ENCODE results near the gene NCR3LG1. TPM values are rescaled to one million over a fixed set of nuclear protein-coding genes. Genes with fewer than 3 reads are reported as not detected.
A peak's percentile ranks its signal among the peaks of the same experiment; 100 is the strongest.

Gene NCR3LG1
- total and polyA plus RNA-seq, 4 experiments from 2014 or later = 0.30 to 3.4 (median 3.1) TPM; not detected in 1

GRCh38 chr11:17382046-17382728 lies 30.6 kb downstream of the NCR3LG1 start:
- ChIA-PET POLR2A (ENCODE audit: partially characterized antibody) (no interaction called here), CTCF (ENCODE audit: partially characterized antibody) (interaction anchor here (0.6 to 5.3 kb wide), 8 partner anchors 15 to 1744 kb away, joined by 3 to 98 read pairs (median 18); no protein-coding TSS in a partner anchor)
- Mint-ChIP-seq H3K4me3 (no peak overlapping the region), H3K27me3 (no peaks in the 10 kb centered on the region), H3K27ac (no peak overlapping the region), H3K4me1 (no peaks in the 10 kb centered on the region), H3K9me3 (no peaks in the 10 kb centered on the region), H3K36me3 (peaks cover 0 to 5% of the 10 kb centered on the region in 2 donors)
- no peaks in the 10 kb centered on the region for H3K9me3 ChIP-seq (ENCODE audit: control insufficient read depth in 1 of 2, low read length in 2 of 2)
- intact Hi-C loops (cut with micrococcal nuclease) = loop anchor here (10.0 kb wide), 1 partner anchor 593 kb away; no protein-coding TSS in a partner anchor
- no peaks in the 10 kb centered on the region for H3K4me1 ChIP-seq (ENCODE audit: insufficient read depth, low read length)
- H3K27ac ChIP-seq (ENCODE audit: low read depth, low read length) = no peak overlapping the region
- H3K4me3 ChIP-seq (ENCODE audit: low read length in 2 of 2) = no peak overlapping the region
- no peaks in the 10 kb centered on the region for H3K27me3 ChIP-seq (ENCODE audit: insufficient read depth, low read length)
- DNase-seq = no peak
- H3K36me3 ChIP-seq (ENCODE audit: insufficient read depth, low read length) = no peaks in the 10 kb centered on the region

GRCh38 chr11:17383461-17383860 lies 31.9 kb downstream of the NCR3LG1 start:
- CTCF ChIA-PET (ENCODE audit: partially characterized antibody) = interaction anchor here (0.7 to 5.3 kb wide), 32 partner anchors 8 to 215 kb away, joined by 3 to 98 read pairs (median 4); no protein-coding TSS in a partner anchor
- Histone ChIP-seq H3K36me3 (ENCODE audit: insufficient read depth, low read length) (no peaks in the 10 kb centered on the region), H3K27me3 (ENCODE audit: insufficient read depth, low read length) (no peaks in the 10 kb centered on the region), H3K9me3 (ENCODE audit: control insufficient read depth in 1 of 2, low read length in 2 of 2) (no peaks in the 10 kb centered on the region), H3K4me3 (ENCODE audit: low read length in 2 of 2) (no peak overlapping the region), H3K27ac (ENCODE audit: low read depth, low read length) (no peak overlapping the region), H3K4me1 (ENCODE audit: insufficient read depth, low read length) (no peaks in the 10 kb centered on the region)
- H3K4me1 Mint-ChIP-seq = no peaks in the 10 kb centered on the region
- H3K27ac Mint-ChIP-seq = no peak overlapping the region
- H3K36me3 Mint-ChIP-seq = peaks cover 0 to 3% of the 10 kb centered on the region in 2 donors
- no peaks in the 10 kb centered on the region for H3K27me3 Mint-ChIP-seq
- intact Hi-C loops (cut with micrococcal nuclease) = loop anchor here (10.0 kb wide), 1 partner anchor 591 kb away; no protein-coding TSS in a partner anchor
- peak in 1 of 5 donors; percentile 11 for DNase-seq
- H3K9me3 Mint-ChIP-seq = no peaks in the 10 kb centered on the region
- POLR2A ChIA-PET (ENCODE audit: partially characterized antibody) = no interaction called here
- no peak overlapping the region for H3K4me3 Mint-ChIP-seq

DNA sequence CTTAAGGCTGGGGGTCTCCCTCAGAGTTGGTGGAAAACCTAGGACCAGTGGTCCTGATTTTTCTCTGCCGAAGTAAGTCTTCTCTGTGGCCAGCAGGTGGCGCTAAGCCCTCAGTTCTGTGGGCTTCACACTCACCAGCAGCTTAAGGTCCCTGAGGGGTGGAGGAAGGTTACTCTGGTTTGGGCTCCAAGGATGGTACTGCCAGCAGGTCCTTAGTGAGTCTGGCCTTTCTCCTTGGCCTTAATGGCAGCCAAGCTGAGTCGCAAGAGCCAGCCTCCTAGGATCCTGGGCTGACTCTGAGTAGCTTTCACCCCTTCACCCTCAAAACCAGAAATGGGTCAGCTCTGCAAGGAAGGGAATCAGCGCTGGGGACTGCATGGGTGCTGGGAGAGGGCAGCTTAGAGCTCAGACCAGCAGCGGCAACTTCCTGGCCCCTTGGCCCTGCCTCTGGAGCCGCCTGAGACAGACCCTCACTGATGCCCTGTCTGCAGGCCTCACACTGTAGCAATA lies 32.5 kb downstream of the NCR3LG1 start:
- H3K27me3 ChIP-seq (ENCODE audit: insufficient read depth, low read length) = no peaks in the 10 kb centered on the region
- Mint-ChIP-seq H3K27ac (peak overlapping the region in 1 of 7 donors; percentile 78), H3K36me3 (no peaks in the 10 kb centered on the region), H3K4me1 (no peaks in the 10 kb centered on the region), H3K4me3 (no peak overlapping the region), H3K9me3 (no peaks in the 10 kb centered on the region), H3K27me3 (no peaks in the 10 kb centered on the region)
- H3K9me3 ChIP-seq (ENCODE audit: control insufficient read depth in 1 of 2, low read length in 2 of 2) = no peaks in the 10 kb centered on the region
- H3K27ac ChIP-seq (ENCODE audit: low read depth, low read length) = no peak overlapping the region
- intact Hi-C loops (cut with micrococcal nuclease) = loop anchor here (1.0 to 10.0 kb wide), 4 partner anchors 120 to 591 kb away; no protein-coding TSS in a partner anchor
- H3K4me3 ChIP-seq (ENCODE audit: low read length in 2 of 2) = no peak overlapping the region
- CTCF ChIA-PET (ENCODE audit: partially characterized antibody) = interaction anchor here (0.6 to 5.3 kb wide), 40 partner anchors 8 to 1252 kb away, joined by 3 to 98 read pairs (median 4); no protein-coding TSS in a partner anchor
- peak; percentile 67 to 70 (median 70) for DNase-seq
- H3K36me3 ChIP-seq (ENCODE audit: insufficient read depth, low read length) = no peaks in the 10 kb centered on the region
- POLR2A ChIA-PET (ENCODE audit: partially characterized antibody) = interaction anchor here (0.9 to 1.1 kb wide), 2 partner anchors 29 to 108 kb away, joined by 3 read pairs; partner anchors contain the start of gene NUCB2
- H3K4me1 ChIP-seq (ENCODE audit: insufficient read depth, low read length) = no peaks in the 10 kb centered on the region

GRCh38 chr11:17385492-17385891 lies 33.9 kb downstream of the NCR3LG1 start:
- H3K36me3 ChIP-seq (ENCODE audit: insufficient read depth, low read length) = no peaks in the 10 kb centered on the region
- Mint-ChIP-seq H3K9me3 (no peaks in the 10 kb centered on the region), H3K27me3 (no peaks in the 10 kb centered on the region), H3K36me3 (no peaks in the 10 kb centered on the region), H3K27ac (peak overlapping the region in 2 of 7 donors; percentile 13 to 40), H3K4me1 (peaks cover 0 to 7% (median 3%) of the 10 kb centered on the region in 4 donors), H3K4me3 (no peak overlapping the region)
- ChIA-PET POLR2A (ENCODE audit: partially characterized antibody) (no interaction called here), CTCF (ENCODE audit: partially characterized antibody) (interaction anchor here (1.0 to 5.3 kb wide), 9 partner anchors 11 to 565 kb away, joined by 3 to 98 read pairs (median 13); no protein-coding TSS in a partner anchor)
- intact Hi-C loops (cut with micrococcal nuclease) = loop anchor here (10.0 kb wide), 1 partner anchor 589 kb away; no protein-coding TSS in a partner anchor
- peaks cover 5% of the 10 kb centered on the region for H3K4me1 ChIP-seq (ENCODE audit: insufficient read depth, low read length)
- H3K4me3 ChIP-seq (ENCODE audit: low read length in 2 of 2) = no peak overlapping the region
- no peak overlapping the region for H3K27ac ChIP-seq (ENCODE audit: low read depth, low read length)
- H3K9me3 ChIP-seq (ENCODE audit: control insufficient read depth in 1 of 2, low read length in 2 of 2) = no peaks in the 10 kb centered on the region
- DNase-seq = no peak
- no peaks in the 10 kb centered on the region for H3K27me3 ChIP-seq (ENCODE audit: insufficient read depth, low read length)

GRCh38 chr11:17385926-17386325 lies 34.3 kb downstream of the NCR3LG1 start:
- Histone ChIP-seq H3K4me3 (ENCODE audit: low read length in 2 of 2) (no peak overlapping the region), H3K4me1 (ENCODE audit: insufficient read depth, low read length) (peaks cover 5% of the 10 kb centered on the region), H3K27ac (ENCODE audit: low read depth, low read length) (no peak overlapping the region), H3K9me3 (ENCODE audit: control insufficient read depth in 1 of 2, low read length in 2 of 2) (no peaks in the 10 kb centered on the region), H3K27me3 (ENCODE audit: insufficient read depth, low read length) (no peaks in the 10 kb centered on the region), H3K36me3 (ENCODE audit: insufficient read depth, low read length) (no peaks in the 10 kb centered on the region)
- Mint-ChIP-seq H3K9me3 (no peaks in the 10 kb centered on the region), H3K4me1 (peaks cover 0 to 8% (median 3%) of the 10 kb centered on the region in 4 donors), H3K27ac (peak overlapping the region in 2 of 7 donors; percentile 13 to 40), H3K4me3 (no peak overlapping the region), H3K36me3 (no peaks in the 10 kb centered on the region), H3K27me3 (no peaks in the 10 kb centered on the region)
- ChIA-PET CTCF (ENCODE audit: partially characterized antibody) (interaction anchor here (1.0 to 5.3 kb wide), 6 partner anchors 23 to 566 kb away, joined by 3 to 98 read pairs (median 4); no protein-coding TSS in a partner anchor), POLR2A (ENCODE audit: partially characterized antibody) (no interaction called here)
- intact Hi-C loops (cut with micrococcal nuclease) = loop anchor here (10.0 kb wide), 1 partner anchor 589 kb away; no protein-coding TSS in a partner anchor
- no peak for DNase-seq

DNA sequence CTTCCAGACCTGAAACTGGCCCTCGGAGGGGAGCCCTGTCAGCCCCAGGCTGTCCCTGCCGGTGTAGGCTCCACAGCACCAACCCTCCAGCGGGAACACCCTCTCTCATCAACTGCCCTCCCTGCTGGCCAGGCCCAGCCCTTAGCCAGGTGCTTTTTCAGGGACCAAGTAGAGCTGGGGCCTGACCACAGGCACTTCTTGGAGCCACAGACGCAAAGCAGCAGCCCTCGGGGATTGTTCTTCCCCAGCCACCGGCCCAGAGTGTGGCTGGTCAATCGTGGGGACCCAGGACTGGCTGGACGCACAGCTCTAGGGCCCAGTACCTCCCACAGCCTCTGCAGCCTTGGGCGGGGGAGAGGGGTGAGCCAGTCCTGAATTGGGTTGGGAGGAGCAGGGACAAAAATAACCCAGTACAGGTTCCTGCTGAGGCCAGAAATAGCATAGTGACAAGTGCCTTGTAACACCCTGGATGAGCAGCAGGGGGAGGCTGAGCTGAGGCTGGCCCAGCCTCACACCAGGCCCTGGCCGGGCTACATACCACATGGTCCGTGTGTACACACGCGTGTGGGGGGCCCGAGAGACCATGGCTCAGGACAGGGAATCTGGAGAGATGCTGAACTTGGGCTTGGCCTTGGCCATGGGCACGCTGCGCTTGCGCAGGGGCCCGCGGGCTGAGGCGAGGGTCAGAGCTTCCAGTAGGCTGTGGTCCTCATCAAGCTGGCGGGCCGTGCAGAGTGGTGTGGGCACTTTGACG lies 34.9 kb downstream of the NCR3LG1 start:
- H3K27me3 Mint-ChIP-seq = peaks cover 0 to 2% of the 10 kb centered on the region in 2 donors
- no peaks in the 10 kb centered on the region for H3K36me3 Mint-ChIP-seq
- H3K27ac ChIP-seq (ENCODE audit: low read depth, low read length) = no peak overlapping the region
- intact Hi-C loops (cut with micrococcal nuclease) = loop anchor here (10.0 kb wide), 1 partner anchor 588 kb away; no protein-coding TSS in a partner anchor
- peak overlapping the region in 3 of 8 donors; percentile 17 to 55 (median 54) for H3K4me3 Mint-ChIP-seq
- DNase-seq = peak in 4 of 5 donors; percentile 17 to 49 (median 18)
- H3K36me3 ChIP-seq (ENCODE audit: insufficient read depth, low read length) = no peaks in the 10 kb centered on the region
- POLR2A ChIA-PET (ENCODE audit: partially characterized antibody) = no interaction called here
- no peaks in the 10 kb centered on the region for H3K9me3 ChIP-seq (ENCODE audit: control insufficient read depth in 1 of 2, low read length in 2 of 2)
- no peak overlapping the region for H3K4me3 ChIP-seq (ENCODE audit: low read length in 2 of 2)
- peak overlapping the region in 1 of 7 donors; percentile 37 for H3K27ac Mint-ChIP-seq
- CTCF ChIA-PET (ENCODE audit: partially characterized antibody) = interaction anchor here (0.6 to 3.4 kb wide), 7 partner anchors 9 to 141 kb away, joined by 3 to 15 read pairs (median 3); no protein-coding TSS in a partner anchor
- H3K27me3 ChIP-seq (ENCODE audit: insufficient read depth, low read length) = no peaks in the 10 kb centered on the region
- H3K4me1 Mint-ChIP-seq = peaks cover 0 to 8% (median 3%) of the 10 kb centered on the region in 4 donors
- no peaks in the 10 kb centered on the region for H3K9me3 Mint-ChIP-seq
- peaks cover 5% of the 10 kb centered on the region for H3K4me1 ChIP-seq (ENCODE audit: insufficient read depth, low read length)

Measured in CD4-positive, alpha-beta memory T cell (primary cell).